HepG2 (cell line): ENCODE data around the gene SCN9A. TPM values are rescaled to one million over a fixed set of nuclear protein-coding genes. Genes with fewer than 3 reads are reported as not detected.

Experiments used
- BRD4 ChIP-seq: sonication (generic); formaldehyde crosslinking; IDR thresholded peaks from 2 replicates; pipeline ENCODE4 v1.4.0; 2020; ENCODE audit warnings: missing genetic modification reagents
- CTCF ChIP-seq: sonication (generic); formaldehyde crosslinking; IDR thresholded peaks from 2 replicates; pipeline ENCODE4 v1.5.0; 2020; ENCODE audit warnings: mild to moderate bottlenecking, missing genetic modification reagents, moderate library complexity
- EP300 ChIP-seq, 3 experiments: sonication (generic) in 1 of 3; formaldehyde crosslinking in 1 of 3; IDR thresholded peaks; 2 replicates each; pipeline versions ENCODE4 v1.5.1 to v1.6.1; 2011 to 2020; ENCODE audit warnings: low read depth in 2 of 3, low read length in 2 of 3, borderline replicate concordance in 1 of 3, improper control_type of control experiment in 1 of 3, mild to moderate bottlenecking in 1 of 3, missing genetic modification reagents in 1 of 3, moderate library complexity in 1 of 3
- ERF ChIP-seq: IDR thresholded peaks from 2 replicates; pipeline ENCODE4 v1.6.1; 2018; ENCODE audit warnings: missing biosample characterization, missing genetic modification reagents
- HMG20B ChIP-seq: conservative IDR thresholded peaks from 2 replicates; pipeline ENCODE4 v1.6.1; 2016; ENCODE audit warnings: missing genetic modification reagents, missing compliant biosample characterization
- KLF16 ChIP-seq, 2 experiments: sonication (generic) in 1 of 2; formaldehyde crosslinking in 1 of 2; IDR thresholded peaks; 2 replicates each; pipeline versions ENCODE4 v1.6.1 to v1.8.0; 2016 to 2023; ENCODE audit warnings: missing genetic modification reagents in 2 of 2, missing compliant biosample characterization in 1 of 2
- NFE2 ChIP-seq: sonication (generic); formaldehyde crosslinking; IDR thresholded peaks from 2 replicates; pipeline ENCODE4 v1.4.0; 2020; ENCODE audit warnings: missing genetic modification reagents
- RARA ChIP-seq: IDR thresholded peaks from 2 replicates; pipeline ENCODE4 v1.6.1; 2016; ENCODE audit warnings: missing genetic modification reagents, missing compliant biosample characterization
- TSC22D2 ChIP-seq: sonication (generic); formaldehyde crosslinking; IDR thresholded peaks from 2 replicates; pipeline ENCODE4 v1.5.1; 2020; ENCODE audit warnings: missing genetic modification reagents, mild to moderate bottlenecking, borderline replicate concordance
- ZFY ChIP-seq: sonication (generic); formaldehyde crosslinking; IDR thresholded peaks from 2 replicates; pipeline ENCODE4 v1.4.0; 2020; ENCODE audit warnings: missing genetic modification reagents
- ZNF143 ChIP-seq: sonication (generic); formaldehyde crosslinking; IDR thresholded peaks from 2 replicates; pipeline ENCODE4 v1.4.0; 2020; ENCODE audit warnings: missing genetic modification reagents
- ZNF382 ChIP-seq: sonication (generic); formaldehyde crosslinking; IDR thresholded peaks from 2 replicates; pipeline ENCODE4 v1.5.0; 2020; ENCODE audit warnings: missing genetic modification reagents, mild to moderate bottlenecking, borderline replicate concordance
- ZNF496 ChIP-seq: sonication (generic); formaldehyde crosslinking; IDR thresholded peaks from 2 replicates; pipeline ENCODE4 v1.8.1; 2023; ENCODE audit warnings: mild to moderate bottlenecking, moderate library complexity, missing genetic modification reagents; ENCODE audit not compliant: insufficient replicate concordance
- ZNF574 ChIP-seq: sonication (generic); formaldehyde crosslinking; IDR thresholded peaks from 2 replicates; pipeline ENCODE4 v1.4.0; 2020; ENCODE audit warnings: missing genetic modification reagents
- ZNF605 ChIP-seq: sonication (generic); formaldehyde crosslinking; IDR thresholded peaks from 2 replicates; pipeline ENCODE4 v1.8.0; 2022; ENCODE audit warnings: mild to moderate bottlenecking, missing genetic modification reagents
- ZNF761 ChIP-seq: sonication (generic); formaldehyde crosslinking; conservative IDR thresholded peaks from 2 replicates; pipeline ENCODE4 v1.4.0; 2020; ENCODE audit warnings: mild to moderate bottlenecking, missing genetic modification reagents
- polyA plus RNA-seq, 8 experiments: library from polyadenylated mRNA; depleted of rRNA in 3 of 8; stranded (reverse) in 7 of 8; unstranded in 1 of 8; fragments of >200 nt; fragmentation: Illumina TruSeq in 4 of 8; extraction: Trizol in 4 of 8; gene quantifications; 2 replicates each; pipeline versions ENCODE4 v1.2.1 to v1.2.3, GENCODE V29; 2011 to 2016; ENCODE audit warnings: low read depth in 4 of 8, missing spikeins in 1 of 8, mixed read lengths in 1 of 8; ENCODE audit not compliant: insufficient read depth in 1 of 8
- total RNA-seq, 5 experiments: library from RNA; depleted of rRNA; stranded (reverse); fragments of >200 nt; fragmentation: Illumina TruSeq; extraction: Trizol; gene quantifications; 2 replicates each; pipeline ENCODE4 v1.2.3, GENCODE V29; 2016; ENCODE audit warnings: low read depth in 1 of 5
- TF ChIP-seq, protein P1 (sequence below): sonication (generic); formaldehyde crosslinking; IDR thresholded peaks from 2 replicates; pipeline ENCODE4 v1.8.0; 2022; ENCODE audit warnings: missing genetic modification reagents, mild to moderate bottlenecking, borderline replicate concordance
- TF ChIP-seq, protein P2 (sequence below): sonication (generic); formaldehyde crosslinking; conservative IDR thresholded peaks from 2 replicates; pipeline ENCODE4 v1.8.1; 2023; ENCODE audit warnings: missing genetic modification reagents

SCN9A gene
- total and polyA plus RNA-seq, 2 of the 13 experiments (the other 11 are each of a cell fraction or from before 2014, with no cell fraction given) = 15.3 to 24.3 TPM

DNA sequence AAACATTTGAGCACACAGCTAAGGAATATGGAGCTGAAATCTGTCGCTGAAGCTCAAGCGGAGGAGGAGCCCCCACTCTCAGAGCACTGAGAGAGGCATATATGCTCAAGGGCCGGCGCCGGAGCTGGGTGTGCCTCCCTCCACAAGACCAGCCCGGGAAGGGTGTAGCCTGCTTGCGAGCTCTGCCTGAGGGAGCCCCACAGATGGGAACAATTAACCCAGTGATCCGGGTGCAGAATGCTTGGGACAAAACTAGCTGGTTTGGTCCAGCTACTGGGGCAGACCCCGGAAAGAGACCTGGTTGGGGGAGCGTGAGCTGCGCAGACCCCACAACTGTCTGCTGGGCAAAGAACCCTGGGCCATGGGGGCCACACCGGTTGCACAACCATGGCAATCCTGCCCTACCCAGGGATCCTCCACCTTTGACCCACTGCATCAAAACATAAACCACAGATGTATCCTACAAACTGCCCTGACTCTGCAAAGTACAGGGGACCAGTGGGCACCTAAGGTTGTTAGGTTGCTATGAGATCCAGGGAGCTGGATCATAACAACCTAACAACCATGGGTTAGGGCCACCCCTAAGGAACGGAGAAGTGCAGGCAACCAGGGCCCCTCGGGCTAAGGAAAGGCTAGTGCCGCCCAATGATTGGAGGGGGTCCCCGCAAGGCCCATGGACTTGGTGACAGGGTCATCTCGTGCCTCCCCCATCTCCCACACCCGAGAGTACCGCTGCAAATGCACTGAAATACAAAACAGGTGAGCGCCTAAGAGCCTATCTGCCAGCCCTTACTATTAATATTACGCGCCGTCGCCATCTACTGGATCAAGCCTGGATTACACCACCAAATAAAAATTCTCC, 194.6 kb downstream of the SCN9A start (continued):
- TF ChIP-seq ZNF382 (CRISPR knock-in tag) = no peak
- no peak for TF ChIP-seq RARA (CRISPR knock-in tag)
- no peak for TF ChIP-seq ZNF496
- TF ChIP-seq ZNF605 = peak; percentile 87; the same call in 1 of the 2 replicates
- TF ChIP-seq EP300 (IDR thresholded peaks at IDR 0.05; ENCODE audit: low read depth in 2 of 2, low read length in 2 of 2) = peak in 1 of 2 experiments; percentile 50; a peak in 2 of 4 replicates
- TF ChIP-seq EP300 (CRISPR knock-in tag; IDR thresholded peaks at IDR 0.05; ENCODE audit: borderline replicate concordance) = no peak
- no peak for TF ChIP-seq ZNF143 (CRISPR knock-in tag)
- peak; percentile 91 for TF ChIP-seq CTCF
- TF ChIP-seq, protein P1, sequence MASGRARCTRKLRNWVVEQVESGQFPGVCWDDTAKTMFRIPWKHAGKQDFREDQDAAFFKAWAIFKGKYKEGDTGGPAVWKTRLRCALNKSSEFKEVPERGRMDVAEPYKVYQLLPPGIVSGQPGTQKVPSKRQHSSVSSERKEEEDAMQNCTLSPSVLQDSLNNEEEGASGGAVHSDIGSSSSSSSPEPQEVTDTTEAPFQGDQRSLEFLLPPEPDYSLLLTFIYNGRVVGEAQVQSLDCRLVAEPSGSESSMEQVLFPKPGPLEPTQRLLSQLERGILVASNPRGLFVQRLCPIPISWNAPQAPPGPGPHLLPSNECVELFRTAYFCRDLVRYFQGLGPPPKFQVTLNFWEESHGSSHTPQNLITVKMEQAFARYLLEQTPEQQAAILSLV = peak; percentile 56; the same call in 1 of the 2 replicates
- 0 out of 2 replicates have a peak, but pooled peaks have one; percentile 73 for TF ChIP-seq TSC22D2 (CRISPR knock-in tag)
- TF ChIP-seq KLF16 (CRISPR knock-in tag; IDR thresholded peaks at IDR 0.05) = peak in 1 of 2 experiments; percentile 25; a peak in 1 of 4 replicates
- TF ChIP-seq, protein P2, sequence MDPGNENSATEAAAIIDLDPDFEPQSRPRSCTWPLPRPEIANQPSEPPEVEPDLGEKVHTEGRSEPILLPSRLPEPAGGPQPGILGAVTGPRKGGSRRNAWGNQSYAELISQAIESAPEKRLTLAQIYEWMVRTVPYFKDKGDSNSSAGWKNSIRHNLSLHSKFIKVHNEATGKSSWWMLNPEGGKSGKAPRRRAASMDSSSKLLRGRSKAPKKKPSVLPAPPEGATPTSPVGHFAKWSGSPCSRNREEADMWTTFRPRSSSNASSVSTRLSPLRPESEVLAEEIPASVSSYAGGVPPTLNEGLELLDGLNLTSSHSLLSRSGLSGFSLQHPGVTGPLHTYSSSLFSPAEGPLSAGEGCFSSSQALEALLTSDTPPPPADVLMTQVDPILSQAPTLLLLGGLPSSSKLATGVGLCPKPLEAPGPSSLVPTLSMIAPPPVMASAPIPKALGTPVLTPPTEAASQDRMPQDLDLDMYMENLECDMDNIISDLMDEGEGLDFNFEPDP (CRISPR knock-in tag) = peak; percentile 91; the same call in 1 of the 2 replicates
- TF ChIP-seq NFE2 (CRISPR knock-in tag) = no peak
- TF ChIP-seq ZFY (CRISPR knock-in tag) = peak; percentile 24; the same call in 1 of the 2 replicates
- peak; percentile 76 for TF ChIP-seq ERF (CRISPR knock-in tag)
- 0 out of 2 replicates have a peak, but pooled peaks have one; percentile 31 for TF ChIP-seq BRD4 (CRISPR knock-in tag)
- TF ChIP-seq ZNF574 (CRISPR knock-in tag) = peak; percentile 41; the same call in 1 of the 2 replicates
- 0 out of 2 replicates have a peak, but pooled peaks have one; percentile 15 for TF ChIP-seq HMG20B (CRISPR knock-in tag)
- 0 out of 2 replicates have a peak, but pooled peaks have one; percentile 8 for TF ChIP-seq ZNF761
